ENCODE data around the gene ZRANB3.

DNA sequence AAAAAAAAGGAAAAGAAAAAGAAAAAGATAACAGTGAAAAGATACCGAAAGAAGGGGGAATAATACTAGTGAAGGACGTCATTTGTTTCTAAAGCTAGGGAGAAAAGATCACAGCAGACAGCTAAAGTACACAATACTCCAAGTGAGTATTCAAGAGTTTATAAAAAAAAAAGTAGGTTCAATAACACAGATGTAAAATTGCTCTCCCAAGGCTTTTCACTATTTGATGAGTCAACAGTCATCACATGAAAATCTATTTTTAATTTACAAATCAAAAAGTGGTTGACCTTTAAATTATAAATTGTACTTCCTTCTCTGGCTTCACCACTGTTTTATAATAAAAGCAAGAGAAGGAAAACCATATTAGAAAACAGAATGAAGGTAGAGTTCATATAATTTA, 144.0 kb downstream of the ZRANB3 start:
- TF ChIP-seq, protein P1, sequence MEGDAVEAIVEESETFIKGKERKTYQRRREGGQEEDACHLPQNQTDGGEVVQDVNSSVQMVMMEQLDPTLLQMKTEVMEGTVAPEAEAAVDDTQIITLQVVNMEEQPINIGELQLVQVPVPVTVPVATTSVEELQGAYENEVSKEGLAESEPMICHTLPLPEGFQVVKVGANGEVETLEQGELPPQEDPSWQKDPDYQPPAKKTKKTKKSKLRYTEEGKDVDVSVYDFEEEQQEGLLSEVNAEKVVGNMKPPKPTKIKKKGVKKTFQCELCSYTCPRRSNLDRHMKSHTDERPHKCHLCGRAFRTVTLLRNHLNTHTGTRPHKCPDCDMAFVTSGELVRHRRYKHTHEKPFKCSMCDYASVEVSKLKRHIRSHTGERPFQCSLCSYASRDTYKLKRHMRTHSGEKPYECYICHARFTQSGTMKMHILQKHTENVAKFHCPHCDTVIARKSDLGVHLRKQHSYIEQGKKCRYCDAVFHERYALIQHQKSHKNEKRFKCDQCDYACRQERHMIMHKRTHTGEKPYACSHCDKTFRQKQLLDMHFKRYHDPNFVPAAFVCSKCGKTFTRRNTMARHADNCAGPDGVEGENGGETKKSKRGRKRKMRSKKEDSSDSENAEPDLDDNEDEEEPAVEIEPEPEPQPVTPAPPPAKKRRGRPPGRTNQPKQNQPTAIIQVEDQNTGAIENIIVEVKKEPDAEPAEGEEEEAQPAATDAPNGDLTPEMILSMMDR (IDR thresholded peaks at IDR 0.05), result no peak
- no peak for TF ChIP-seq EP300 (IDR thresholded peaks at IDR 0.05)
- no peak for TF ChIP-seq POLR2A (IDR thresholded peaks at IDR 0.05)

Data from ovary (tissue), 3 donors.